Neural progenitor cell (in vitro differentiated cells): ENCODE data around the gene INVS.

Source experiments
- EZH2 ChIP-seq: fragments of 200-600 bp; sonication (generic); IDR thresholded peaks from 2 replicates; pipeline ENCODE4 v1.6.1; 2017; ENCODE audit warnings: antibody characterized with exemption, mild to moderate bottlenecking, moderate library complexity
- EZH2phosphoT487 ChIP-seq: fragments of 200-600 bp; sonication (generic); IDR thresholded peaks from 2 replicates; pipeline ENCODE4 v1.6.1; 2017; ENCODE audit warnings: antibody characterized with exemption
- TF ChIP-seq, protein P1 (sequence below): fragments of 200-600 bp; sonication (generic); IDR thresholded peaks from 2 replicates; pipeline ENCODE4 v1.5.1; 2017; ENCODE audit warnings: antibody characterized with exemption, mild to moderate bottlenecking

DNA sequence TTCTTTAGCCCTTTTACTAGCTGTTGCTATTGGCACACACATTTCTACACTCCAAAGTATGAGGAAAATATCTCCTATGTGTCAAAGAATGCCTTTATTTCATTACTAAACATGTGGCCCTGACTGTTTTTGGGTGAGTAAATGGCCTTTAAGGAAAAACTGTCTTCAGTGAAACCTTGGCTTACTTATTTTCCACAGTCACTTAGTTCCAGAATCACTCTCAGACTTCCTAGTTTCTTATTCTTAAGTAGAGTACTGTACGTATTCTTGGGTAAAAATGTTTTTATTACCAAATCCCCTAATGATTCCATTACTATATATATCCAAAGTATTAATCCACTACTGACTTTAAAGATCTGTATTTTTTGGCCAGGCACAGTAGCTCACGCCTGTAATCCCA, 27.8 kb upstream of the INVS start:
- TF ChIP-seq, protein P1, sequence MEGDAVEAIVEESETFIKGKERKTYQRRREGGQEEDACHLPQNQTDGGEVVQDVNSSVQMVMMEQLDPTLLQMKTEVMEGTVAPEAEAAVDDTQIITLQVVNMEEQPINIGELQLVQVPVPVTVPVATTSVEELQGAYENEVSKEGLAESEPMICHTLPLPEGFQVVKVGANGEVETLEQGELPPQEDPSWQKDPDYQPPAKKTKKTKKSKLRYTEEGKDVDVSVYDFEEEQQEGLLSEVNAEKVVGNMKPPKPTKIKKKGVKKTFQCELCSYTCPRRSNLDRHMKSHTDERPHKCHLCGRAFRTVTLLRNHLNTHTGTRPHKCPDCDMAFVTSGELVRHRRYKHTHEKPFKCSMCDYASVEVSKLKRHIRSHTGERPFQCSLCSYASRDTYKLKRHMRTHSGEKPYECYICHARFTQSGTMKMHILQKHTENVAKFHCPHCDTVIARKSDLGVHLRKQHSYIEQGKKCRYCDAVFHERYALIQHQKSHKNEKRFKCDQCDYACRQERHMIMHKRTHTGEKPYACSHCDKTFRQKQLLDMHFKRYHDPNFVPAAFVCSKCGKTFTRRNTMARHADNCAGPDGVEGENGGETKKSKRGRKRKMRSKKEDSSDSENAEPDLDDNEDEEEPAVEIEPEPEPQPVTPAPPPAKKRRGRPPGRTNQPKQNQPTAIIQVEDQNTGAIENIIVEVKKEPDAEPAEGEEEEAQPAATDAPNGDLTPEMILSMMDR: no peak
- TF ChIP-seq EZH2 (no peak), EZH2phosphoT487 (no peak)
